GM19467 (cell line): ENCODE measurements around the gene NDUFB4.

Source experiments
- ATAC-seq: cut with Tn5 transposase; IDR thresholded peaks from one replicate; pipeline ENCODE4 v1.9.1; 2021; ENCODE audit warnings: mild to moderate bottlenecking, moderate library complexity; ENCODE audit not compliant: unreplicated experiment

NDUFB4 gene

DNA sequence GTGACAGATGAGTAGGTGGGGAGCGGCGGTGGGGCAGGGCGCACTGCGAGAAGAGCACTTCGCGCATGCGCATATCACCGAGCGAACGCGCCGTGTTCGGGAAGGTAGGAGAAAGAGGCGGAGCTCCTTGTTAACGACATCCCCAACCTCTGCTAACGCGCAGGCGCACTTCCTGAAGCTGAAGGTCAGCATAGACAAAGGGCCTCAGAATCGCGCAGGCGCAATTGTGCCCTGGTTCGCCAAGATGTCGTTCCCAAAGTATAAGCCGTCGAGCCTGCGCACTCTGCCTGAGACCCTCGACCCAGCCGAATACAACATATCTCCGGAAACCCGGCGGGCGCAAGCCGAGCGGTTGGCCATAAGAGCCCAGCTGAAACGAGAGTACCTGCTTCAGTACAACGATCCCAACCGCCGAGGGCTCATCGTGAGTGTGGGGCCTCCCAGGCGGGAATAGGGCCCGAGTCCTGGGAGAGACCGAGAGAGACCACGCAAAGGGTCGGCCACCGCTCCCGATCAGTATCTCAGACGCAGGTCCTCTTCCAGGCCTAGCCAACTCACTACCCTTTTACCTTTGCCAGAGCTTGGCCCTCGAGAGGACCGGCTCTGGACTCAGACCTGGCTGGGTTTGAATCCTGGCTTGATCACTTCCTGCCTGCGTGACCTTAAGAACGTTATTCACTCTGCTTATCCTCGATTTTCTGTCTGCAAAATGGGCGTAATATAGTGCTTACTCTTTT, at the start of gene NDUFB4:
Gene NDUFB4 (plus strand): TSS at position 221 of the 737 bp plus-strand sequence. CDS start 24 bp downstream, at position 245.
- peak; percentile 94 for ATAC-seq

DNA sequence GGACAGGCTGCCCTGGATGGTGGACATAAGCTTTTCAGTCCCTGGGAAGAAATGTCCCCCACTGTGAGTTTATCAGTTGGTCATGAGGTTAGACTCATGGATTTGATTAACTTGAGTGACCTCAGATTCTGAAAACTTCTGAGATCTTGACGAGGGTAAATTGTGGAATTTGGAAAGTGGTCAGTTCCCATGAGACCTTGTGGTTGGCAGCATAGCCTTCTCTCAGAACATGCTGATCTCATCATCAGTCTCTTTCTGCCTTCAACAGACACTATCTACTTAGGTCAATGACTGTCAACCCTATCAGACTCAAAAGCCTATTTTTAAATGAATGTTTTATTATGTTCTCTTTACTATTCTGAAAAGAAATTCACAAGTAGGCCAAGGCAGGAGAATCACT, 45.6 kb upstream of the NDUFB4 start:
- ATAC-seq, result no peak

DNA sequence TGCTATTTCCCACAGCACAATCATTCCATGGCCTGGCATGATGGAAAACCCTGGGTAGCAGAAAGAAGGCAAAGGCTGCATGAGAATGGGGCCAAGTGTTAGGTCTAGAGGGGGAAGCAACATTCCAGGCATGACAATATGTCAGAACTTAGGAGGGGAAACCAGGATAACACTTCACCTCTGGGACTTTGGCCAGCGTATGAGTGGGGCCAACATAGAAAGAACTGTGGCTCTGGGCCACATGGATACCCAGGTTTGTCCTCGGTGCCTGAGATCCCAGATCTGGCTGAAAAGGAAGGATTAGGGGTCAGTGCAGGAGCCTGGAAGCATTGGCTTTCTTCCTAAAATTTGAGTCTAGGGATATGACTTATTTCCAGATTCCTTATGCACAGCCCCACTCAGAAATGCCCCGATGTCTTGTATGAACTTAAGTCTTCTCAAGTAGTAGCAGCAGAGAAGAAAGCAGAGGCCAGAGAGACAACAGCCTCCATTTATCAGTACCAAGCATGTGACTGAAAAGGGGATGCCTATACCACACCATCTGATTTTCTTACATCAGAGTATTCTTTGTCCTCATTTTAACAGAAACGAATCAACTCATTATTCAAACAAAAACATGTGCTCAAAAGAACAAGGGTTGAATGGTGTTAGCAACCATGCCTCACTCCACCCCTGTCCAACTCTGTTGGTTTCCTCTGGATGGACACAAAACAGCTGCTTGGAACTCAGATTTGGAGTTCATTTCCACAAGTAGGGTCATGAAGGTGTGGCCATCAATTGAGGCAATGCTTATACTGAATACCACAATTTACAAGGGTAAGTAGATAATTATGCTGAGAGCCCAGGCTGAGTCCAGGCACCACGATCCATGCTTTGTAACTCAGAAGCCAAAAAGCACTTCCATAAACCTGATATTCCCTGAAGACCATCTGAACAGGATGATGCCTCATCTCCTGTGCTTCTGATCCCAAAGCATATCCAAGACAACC, 43.7 kb upstream of the NDUFB4 start:
- no peak for ATAC-seq

DNA sequence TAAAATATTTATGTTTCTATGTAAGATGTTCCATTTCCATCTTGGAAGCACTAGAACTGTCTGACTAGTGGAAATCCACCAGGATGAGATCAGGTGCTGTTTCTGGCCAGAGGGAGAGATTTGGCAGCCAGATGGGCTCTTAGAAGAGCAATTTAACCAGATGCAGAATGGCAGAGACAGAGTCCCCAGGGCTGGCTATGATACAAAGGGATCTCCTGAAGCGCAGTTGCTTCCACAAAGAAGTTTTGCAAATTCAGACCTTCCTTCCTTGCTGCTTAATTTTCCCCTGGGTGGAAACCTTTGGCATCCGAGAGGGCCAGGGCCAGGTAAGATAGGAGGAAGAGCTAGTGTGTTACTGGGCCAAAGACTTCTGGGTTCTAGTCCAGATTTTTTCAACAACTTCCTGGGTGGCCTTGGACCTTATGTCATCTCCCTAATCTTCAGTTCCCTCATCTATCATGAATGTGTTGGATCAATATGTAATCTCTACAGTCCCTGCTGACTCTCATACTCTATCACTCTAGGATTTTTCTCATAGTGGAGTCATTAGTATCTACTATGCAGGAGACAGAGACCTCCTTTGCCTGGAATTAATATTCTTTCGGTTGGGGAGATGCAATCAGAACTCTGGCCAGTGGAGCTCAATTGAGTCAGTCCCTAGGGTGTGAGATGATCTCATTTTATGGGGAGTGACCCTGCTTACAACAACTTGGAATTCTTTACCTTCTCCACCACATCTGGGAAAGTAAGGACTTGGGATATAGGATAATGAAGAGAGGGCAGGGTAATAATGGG, 41.1 kb upstream of the NDUFB4 start:
- ATAC-seq, result no peak

DNA sequence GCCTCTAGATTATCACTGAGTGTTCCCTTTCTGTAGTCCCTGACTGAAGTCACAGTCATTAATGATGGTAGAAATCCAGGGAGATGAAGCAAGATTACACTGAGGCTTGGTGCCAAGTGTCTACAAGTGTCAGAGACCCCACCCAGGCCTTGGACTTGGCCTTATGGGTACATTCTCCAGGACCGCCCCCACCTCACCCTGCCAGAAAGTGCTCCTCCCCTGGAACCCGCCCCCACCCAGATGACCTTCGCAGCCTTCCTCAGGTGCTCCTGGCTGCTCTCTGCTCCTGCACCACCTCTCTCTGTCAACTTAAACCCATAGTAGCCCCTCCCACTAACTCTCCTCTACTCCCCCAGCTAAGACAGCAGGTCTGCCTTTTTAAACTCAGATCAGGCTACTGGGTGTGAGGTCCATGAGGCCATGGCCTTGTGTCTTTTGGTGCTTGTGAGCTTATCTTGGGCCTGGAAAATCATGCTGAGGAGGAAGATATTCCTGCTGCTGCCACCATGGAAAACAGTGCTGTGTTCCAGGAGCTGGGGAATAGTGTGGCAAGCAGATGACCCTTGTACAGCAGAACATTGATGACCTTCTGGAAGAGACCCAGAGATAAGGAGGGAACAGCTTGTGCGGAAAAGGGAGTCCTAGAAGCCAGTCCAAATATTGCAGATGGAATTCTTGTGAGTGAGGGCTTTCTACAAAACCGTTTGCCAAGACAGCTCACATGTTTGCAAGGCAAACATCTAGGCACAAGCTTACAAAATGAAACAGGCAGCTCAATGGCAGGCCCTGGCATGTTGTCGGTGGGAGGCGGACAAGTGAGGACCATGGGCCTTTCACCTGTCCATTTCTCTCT, 40.3 kb upstream of the NDUFB4 start:
- ATAC-seq, result no peak

DNA sequence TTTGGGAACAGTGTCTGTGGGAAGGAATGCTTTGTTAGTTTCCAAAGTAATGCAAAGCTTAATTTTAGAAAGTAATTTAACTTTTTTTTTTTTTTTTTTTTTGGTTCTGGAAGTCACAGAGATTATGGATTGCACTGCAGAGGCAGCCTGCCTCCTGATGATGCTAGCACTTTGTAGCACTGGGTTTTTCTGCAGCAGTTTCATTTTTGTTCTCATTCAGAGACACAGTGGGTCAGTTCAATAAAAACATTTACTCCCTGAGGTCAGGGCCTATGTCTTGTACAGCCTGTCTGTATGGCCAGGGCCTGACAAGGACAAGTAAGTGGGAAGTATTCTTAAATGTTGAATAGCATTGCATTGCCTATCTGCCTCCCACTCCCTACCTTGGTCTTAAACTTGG, 39.0 kb upstream of the NDUFB4 start:
- ATAC-seq, result no peak

DNA sequence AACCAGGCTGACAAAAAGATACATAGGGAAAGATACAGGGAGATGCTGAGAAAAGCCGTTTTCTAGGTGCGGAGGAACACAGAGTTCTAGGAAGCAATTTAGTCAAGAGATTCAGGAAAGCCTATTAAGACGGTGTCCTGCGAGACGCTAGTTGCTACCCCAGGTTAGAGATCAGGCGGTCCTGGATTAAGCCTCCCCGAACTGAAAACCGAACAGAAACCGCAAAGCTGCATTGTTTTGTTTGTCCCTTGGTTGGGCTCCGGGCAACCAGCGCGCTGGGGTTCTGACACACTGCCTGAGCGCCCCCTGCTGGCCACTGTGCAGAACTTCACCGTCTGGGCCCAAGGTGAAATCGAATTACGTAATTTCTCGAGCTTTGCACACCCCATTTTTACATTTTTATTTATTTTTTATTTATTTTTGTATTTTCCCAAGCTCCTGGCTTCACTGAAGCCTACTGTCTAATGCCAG, 37.3 kb upstream of the NDUFB4 start:
- ATAC-seq, result peak; percentile 87

DNA sequence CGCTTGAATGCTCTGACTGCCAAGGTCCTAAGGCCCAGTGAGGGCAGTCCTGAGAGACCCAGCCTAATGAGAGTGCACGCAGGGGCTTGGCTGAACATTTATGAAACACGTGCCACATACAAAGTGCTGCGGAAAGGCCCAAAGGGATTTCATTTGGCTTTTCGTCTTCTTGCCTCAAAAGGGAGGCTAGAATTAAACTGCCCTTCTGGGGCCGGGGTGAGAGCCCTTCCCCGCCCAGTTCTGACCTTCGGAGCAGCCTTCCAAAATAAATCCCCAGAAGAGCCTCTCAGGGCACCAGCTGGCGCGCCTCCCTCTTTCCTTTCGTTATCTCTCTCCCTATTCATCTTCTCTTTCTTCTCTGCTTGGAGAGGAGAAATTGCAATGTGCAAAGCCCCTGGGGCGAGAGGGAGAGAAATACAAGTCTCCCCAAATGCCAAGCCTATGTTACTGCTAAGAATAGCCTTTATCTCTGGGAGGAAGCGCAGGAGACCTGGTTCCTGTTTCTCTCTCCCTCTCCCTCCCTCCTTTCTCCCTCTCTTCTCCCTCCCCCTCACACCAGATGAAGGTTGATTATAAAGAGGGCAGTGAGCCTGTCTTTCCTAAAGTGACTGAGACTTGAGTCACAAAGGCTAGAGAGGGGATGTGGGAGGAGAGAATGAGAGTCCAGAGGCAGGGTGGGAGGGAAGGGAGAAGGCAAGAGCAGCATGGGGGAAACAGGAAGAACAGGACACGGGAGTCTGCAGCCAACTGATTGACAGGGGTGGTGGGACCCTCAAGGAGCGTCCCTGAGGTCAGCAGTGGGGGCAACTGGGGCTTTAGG, 36.7 kb upstream of the NDUFB4 start:
- ATAC-seq, result peak; percentile 28

DNA sequence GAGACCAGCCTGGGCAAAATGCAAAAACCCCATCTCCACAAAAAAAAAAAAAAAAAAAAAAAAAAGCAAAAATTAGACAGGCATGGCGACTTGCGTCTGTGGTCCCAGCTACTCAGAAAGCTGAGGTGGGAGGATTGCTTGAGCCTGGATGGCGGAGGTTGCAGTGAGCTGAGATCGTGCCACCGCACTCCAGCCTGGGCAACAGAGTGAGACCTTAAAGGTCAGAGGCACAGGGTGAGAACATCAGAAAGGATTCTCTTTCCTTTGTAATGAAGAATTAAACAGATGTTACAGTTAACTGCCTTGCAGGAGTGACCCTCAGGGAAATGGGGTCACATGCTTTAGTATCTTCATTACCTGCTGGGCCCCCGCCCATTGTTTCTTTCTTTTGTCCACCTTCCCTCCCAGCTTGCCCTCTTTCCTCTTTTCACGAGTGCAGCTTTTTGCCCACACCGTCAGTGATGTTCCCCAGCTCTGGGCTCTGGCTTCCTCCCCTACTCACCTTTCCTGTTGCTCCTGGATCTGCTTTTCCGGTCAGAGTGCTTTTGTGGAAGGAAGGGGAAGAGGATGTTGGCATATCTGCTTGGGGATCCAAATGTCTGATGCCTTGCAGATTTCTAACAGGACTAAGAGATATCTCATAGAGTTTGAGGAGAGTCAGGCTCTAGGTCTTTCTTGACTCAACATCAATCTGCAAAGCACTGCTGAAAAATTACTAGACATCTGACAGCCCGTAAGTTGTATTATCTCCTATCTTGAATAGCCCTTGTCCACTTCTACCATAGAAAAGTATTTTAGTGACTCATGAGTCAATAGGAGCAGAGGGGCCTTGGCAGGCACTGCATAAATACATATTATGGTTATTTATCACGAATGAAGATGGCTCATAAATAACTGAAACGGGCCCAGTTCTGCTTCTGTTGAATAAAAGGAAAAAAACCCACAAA, 35.6 kb upstream of the NDUFB4 start:
- ATAC-seq, result no peak

DNA sequence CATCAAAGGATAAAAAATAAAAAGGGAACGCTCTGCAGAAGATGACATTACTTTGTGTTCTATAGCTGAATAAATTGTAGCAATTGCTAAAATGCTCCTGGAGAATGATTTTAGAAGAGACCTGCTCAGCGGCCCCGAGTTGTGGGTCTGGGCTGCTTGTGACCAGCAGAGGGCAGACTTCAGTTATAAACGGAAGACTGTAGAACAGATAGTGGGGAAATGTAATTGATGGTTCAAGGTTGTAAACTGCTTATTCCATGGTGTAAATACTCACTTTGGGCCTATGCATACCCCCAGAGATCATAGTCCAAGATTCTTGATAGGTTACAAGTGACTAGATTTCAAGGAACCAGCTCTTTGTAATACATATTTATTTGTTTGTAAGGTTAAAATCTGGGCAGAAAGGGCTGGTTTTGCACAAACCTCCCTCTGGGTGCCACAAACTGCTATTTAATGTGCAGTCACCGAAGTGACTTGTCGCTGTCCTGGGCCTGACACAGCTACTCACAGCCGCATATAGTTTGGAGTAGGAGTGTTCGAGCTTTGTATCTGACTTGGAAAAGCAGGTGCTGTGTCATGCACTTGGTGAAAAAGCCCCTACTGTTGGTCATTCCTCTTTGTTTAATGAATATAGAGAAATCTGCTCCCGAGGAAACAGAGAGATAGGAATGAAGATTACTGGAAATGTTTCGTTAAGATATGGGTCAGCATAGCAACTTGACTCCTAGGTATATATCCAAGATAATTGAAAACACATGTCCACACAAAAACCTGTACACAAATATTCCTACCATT, 34.7 kb upstream of the NDUFB4 start:
- ATAC-seq, result no peak

DNA sequence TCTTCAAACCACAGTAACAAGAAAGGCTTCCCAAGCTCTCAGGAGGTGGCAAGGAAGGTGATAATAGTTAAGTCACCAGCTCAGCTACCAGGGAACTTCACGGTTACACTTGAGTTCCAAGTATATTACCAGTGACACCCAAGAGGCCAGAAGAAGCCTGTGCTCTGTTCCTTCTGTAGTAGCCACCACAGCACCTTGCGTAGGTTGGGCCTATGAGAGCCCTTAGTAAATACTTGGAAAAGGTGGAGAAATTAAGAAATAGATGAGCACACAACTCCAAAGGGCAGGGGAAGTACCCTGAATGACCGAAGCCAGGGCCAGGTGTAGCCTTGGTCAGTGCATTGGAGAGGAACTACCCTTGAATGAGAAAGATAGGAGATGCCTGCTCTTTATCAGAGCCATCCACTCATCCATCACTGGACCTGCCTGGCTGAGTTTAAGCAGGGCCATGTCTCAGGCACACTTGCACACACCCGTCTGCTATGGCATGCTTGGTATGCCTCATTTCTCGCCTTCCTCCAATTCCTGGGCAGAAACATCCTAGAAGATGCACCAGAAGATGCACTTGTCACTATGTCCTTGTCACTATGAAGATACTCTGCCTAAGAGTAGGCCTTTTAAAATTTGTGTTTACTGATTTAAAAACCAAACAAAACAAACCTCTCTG, 32.6 kb upstream of the NDUFB4 start:
- ATAC-seq, result no peak

DNA sequence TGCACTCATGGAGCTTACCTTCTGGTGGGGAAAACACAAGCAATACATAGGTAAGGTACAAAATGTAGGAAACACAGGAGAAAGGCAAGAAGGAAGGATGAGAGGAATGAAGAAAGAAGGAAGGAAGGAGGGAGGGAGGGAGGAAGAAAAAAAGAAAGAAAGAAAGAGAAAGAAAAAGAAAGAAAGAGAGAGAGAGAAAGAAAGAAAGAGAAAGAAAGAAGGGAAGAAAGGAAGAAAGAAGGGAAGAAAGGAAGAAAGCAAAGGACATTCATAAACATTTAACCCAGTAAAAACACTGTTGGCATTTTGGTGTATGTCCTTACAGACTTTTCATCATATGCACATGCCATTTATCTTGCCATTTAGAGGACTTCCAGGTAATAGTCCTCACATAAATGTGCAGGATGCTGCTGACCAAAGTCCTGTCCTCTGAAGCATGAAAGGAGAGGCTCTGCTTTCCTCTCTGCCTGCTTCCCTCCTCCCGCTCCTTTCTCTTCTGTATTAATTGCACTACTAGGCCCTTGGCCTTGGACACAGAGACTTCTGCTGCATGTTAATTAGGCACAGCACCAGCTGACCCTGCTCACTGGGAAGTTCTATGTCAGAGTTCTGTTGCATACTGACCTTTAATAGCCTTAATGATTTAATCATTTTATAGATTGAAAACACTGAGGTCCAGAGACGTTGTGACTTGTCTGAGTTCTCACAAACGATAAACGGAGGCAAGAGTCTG, 29.7 kb upstream of the NDUFB4 start:
- no peak for ATAC-seq

DNA sequence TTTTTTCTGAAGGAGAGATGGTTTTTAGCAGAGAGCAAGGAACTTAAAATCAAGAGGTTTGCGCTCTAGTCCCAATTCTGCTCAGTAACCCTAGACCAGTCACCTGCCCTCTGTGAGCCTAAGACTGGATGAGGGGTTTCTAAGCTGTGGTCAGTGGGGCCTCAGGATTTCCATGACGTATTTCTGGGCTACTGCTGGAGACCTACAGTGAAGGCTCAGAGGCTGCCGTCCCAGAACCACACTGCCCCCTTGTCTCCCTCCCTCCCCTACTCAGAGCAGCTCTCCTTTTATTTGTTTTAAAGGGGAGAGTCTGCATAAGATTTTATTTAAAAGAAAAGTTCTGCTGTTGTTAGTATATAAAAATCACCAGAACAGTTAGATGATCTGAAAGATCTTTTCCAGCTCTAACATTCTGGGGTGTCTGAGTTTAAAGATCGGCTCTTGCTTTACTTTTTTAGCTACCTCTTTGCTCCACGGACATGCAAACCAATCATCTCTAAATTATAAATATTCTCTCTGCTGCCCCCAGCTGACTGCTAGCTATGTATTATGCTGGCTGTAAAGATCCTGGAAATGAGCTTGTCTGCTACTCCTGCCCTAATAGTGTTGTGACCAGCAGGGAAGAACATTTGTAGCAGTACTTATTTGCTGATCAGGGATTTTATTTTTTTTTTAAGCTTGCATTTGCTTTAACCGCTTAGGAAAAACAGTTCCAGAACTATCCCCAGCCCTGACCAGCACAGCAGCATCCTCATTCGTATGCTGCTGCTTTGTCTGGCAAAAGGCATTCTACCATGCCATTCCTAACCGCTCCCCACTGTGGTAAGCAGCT, 28.6 kb upstream of the NDUFB4 start:
- no peak for ATAC-seq

DNA sequence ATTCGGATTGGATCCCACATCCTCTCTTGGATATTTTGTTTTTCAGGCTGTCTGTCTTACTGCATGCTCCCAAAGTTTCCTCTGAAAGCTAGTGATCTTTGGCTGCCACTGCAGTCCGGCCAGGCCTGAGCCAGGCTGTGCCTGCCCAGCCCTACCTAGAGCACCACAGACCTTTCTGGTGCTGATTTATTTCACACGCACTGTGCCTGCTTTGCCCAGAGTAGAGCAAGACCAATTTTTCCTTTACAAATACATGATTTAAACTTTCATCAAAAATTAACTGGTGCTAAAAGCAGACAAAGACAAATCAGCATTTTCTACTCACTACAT, 28.0 kb upstream of the NDUFB4 start:
- no peak for ATAC-seq

DNA sequence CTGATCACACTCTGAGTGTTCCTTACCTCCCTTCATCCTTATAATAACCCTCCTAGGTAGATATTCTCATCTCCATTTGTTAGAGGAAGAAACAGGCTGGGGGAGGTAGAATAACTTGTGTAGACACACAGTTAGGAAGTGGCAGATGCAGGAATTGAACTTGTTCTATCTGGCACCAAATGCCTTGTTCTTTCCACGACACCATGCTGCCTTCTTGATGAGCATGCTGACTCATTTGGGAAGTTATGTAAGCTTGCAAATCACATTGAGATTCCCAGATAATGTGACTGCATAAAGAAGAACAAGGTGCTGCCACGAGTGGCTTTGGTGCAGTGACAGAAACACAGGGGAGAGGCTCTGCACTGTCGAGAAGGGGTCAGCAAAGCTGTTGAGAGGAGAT, 27.5 kb upstream of the NDUFB4 start:
- no peak for ATAC-seq
